NOMO-1 treated with dmso at 0.1 percent for 144 hours (cell line): ENCODE data around the gene SEC14L3.

Experiments
- DNase-seq: peaks from one replicate; lab custom pipeline; 2025; ENCODE audit not compliant: unreplicated experiment; lab: John Stamatoyannopoulos, UW

Gene SEC14L3

DNA sequence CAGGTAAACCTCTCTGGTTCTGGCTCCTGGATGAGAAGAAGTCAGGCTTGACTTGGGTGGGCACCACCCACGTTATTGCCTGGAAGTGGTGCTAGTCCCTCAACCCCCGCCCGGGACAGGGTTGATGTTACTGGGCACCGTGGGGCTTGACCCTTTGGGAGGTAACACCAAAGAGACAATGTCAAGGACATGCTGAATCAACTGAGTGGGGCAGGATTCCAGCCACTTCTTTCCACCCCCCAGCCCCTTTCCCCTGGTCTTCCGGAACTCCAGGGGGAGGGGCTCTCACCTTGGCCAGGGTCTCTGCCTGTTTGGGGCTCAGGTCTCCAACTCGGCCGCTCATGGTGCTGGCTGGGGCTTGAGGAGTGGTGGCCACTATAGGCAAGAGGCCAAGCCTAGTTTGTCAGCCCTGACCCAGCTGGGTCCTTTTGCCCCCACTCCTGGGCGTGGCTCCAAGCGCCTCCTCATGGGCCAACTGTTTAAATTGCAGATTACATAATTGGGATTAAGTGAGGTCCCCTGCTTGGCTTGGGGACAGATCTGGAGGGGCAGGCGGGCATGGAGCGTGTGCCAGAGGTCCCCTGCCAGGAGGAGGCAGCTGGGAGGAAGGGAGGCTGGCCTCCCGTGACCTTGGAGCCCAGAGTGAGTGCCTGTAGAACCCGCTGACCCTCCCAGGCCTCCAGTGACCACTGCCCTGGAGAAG, at the start of gene SEC14L3:
Gene SEC14L3, minus strand, starts transcription at position 402 of the 703 bp plus-strand sequence. Its CDS starts 59 bp downstream, at position 343.
- no peak for DNase-seq

GRCh38 chr22:30519842-30520425, 48.1 kb upstream of the SEC14L3 start:
- DNase-seq, result no peak

DNA sequence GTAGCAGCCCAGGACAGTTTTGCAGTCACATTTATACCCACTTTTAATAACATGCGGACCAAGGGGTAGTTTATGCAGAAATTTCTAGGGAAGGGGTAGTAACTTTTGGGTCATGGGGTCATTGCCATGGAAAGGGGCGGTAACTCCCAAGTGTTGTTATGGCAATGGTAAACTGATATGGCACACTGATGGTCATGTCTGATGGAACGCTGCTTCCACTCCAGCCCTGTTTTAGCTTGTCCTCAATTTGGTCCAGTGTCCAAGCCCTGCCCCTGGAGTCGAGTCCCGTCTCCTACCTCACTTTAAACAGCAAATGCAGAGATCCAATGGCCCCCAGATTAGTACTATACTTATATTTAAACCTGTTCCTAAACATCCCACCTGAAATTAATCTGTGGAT, 44.9 kb upstream of the SEC14L3 start:
- DNase-seq, result no peak

- no peak for DNase-seq
Measured at GRCh38 chr22:30516273-30516672, 44.5 kb upstream of the SEC14L3 start.

- no peak for DNase-seq
Measured at GRCh38 chr22:30514252-30514651, 42.4 kb upstream of the SEC14L3 start.

DNA sequence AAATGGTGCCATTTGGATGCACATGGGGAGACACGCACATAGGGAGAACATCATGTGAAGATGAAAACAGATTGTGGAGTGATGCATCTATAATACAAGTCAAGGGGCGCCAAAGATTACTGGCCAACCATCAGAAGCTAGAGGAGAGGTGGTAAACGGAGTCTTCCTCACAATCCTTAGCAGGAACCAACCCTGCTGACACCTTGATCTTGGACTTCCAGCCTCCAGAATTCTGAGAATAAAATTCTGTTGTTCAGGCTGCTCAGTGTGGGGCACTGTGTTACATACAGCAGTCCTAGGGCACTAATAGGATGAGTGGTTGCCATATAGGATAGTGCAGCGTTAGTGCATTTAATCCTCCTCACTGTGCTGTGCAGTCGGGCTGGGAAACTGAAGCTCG, 41.6 kb upstream of the SEC14L3 start:
- DNase-seq, result no peak

DNA sequence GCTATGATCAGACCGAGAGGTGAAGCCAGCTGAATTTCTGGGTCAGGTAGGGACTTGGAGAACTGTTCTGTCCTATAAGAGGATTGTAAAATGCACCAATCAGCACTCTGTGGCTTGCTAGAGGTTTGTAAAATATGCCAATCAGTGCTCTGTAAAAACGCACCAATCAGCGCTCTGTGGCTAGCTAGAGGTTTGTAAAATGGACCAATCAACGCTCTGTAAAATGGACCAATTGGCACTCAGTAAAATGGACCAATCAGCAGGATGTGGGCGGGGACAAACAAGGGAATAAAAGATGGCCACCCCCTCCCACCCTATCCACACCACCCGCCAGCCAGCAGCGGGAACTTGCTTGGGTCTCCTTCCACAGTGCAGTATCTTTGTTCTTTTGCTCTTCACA, 40.1 kb upstream of the SEC14L3 start:
- DNase-seq, result no peak

- no peak for DNase-seq
Measured at GRCh38 chr22:30511109-30511508, 39.3 kb upstream of the SEC14L3 start.

GRCh38 chr22:30508216-30508615, 36.4 kb upstream of the SEC14L3 start:
- DNase-seq, result no peak

- DNase-seq, result no peak
Measured at GRCh38 chr22:30507670-30508069, 35.9 kb upstream of the SEC14L3 start.

- DNase-seq, result no peak
Measured at GRCh38 chr22:30506507-30506968, 34.7 kb upstream of the SEC14L3 start.

DNA sequence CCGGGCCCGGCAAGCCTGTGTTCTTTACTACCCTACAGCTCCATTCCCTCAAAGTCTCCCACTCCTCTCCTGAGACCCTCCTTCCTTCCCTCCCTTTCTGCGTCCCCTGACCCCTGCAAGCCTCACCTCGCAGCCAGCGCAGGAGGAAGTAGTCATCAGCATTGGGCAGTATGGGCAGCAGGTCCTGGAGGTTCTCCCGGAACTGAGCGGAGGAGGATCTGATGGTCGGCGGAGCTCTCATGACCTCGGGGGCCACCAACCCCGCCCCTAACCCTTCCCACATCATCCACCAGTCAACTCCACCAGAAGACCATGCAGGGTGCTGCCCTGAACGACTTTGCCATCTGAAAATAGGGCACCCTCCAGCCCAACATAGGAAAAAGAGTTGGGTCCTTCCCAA, 31.7 kb upstream of the SEC14L3 start:
- DNase-seq, result no peak

DNA sequence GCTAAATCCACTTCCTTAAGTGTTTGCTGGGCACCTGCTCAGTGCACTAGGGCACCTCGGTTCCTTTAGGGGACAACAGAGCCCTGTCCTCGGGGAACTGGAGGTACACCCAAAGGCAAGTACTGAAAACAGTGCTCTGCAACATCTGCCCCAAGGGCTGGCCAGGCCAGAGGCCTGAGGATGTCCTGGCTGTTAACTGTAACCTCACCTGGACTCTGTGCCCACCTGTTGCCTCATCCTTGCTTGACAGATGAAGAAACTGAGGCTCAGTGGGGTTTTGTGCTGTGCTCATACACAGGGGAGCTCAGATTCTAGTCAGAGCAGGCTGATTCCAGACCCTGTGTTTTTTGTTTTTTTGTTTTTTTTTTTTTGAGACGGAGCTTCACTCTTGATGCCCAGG, 31.1 kb upstream of the SEC14L3 start:
- no peak for DNase-seq

- no peak for DNase-seq
Measured at GRCh38 chr22:30502153-30502552, 30.3 kb upstream of the SEC14L3 start.

DNA sequence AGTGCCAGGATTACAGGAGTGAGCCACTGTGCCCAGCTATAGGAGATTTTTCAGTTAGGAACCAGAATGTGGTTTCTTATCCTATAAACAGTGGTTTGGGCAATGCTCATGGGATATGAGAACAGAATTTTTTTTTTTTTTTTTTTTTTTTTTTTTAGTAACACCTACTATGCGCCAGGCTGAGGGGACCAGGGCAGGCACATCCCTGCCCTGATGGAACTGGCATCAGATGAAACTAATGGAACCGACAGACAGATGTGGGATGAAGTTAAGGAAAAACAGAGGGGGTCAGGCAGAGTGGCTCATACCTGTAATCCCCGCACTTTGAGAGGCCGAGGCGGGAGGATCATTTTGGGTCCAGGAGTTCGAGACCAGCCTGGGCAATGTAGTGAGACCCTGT, 28.8 kb upstream of the SEC14L3 start:
- DNase-seq, result no peak

- no peak for DNase-seq
Measured at GRCh38 chr22:30497466-30498150, 25.8 kb upstream of the SEC14L3 start.

DNA sequence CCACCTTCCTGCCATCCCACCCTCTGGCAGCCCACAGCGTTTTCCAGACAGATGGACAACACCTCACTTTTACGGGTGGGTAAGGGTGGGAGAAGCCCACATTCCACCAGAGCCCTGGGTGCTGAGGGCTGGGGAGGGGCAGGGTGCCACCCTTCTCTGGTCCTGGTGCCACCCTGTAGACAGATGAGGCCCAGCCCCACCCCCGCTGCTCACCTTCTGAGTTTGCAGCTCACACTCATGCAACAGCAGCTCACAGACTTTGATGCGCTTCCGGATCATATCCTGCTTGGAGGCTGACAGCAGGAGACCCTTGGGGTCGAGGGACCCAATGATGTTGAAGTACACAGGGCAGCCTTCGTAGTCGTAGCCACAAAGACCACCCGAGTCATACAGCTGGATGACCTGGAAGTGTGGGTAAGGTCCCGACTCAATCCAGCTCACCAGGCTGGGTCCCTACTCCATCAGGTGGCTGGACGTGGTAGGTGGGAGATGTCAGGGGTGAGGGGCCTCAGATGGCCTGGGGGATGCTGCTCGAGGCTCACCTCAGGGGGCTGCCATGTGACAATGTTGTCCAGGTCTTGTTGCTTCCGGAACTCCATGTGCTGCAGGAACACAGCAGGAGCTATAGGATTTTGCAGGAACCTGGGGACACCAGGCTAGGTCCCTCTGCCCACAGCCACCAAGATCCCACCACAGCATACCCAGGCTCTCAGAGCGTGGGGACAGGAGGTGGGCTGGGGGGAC, 23.4 kb upstream of the SEC14L3 start:
- DNase-seq, result no peak

- DNase-seq, result no peak
Measured at GRCh38 chr22:30492144-30492543, 20.3 kb upstream of the SEC14L3 start.

DNA sequence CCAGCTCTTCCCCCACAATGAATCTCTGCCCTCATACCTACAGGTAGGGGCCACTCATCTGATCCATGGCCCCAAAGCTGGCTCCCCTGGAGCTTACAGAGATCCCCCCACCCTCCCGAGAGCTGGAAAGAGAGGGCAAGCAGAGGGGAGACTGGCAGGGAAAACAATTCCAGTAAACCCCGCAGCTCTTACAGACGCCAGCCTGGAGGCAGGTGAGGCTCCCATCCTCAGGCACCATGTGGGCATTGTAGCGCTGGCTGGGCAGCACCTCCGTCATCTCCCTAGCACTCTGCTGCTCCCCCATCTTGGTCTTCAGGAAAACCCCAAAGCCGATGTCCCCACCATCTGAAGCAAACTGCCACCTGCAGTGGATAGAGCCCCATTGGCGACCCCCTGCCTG, 19.6 kb upstream of the SEC14L3 start:
- DNase-seq, result no peak

DNA sequence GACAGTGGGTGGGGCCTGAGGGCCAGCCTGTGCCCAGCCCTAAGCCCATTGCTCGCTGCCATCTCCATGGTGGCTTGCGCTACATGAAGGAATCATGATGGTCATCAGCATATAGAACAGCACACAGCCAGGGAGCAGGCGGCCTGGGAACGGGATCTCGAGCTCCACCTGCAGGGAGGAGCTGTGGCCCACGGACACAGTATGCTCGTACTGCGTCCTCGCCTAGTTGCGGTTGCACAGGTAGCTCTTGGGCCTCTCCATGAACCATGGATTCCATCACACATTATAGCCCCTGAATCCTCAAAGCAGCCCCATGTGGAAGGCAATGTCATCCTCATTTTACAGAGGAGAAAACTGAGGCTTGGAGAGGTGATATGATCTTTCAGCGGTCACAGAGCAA, 18.6 kb upstream of the SEC14L3 start:
- DNase-seq, result no peak

GRCh38 chr22:30488121-30488520, 16.3 kb upstream of the SEC14L3 start:
- DNase-seq, result no peak
